Activated CD4-positive, alpha-beta T cell treated with anti-CD3 and anti-CD28 coated beads for 24 hours (primary cell): ENCODE measurements around the gene LIMS2.

Experiments used
- DNase-seq, 2 donors: peaks; one replicate each; pipeline ENCODE4 v3.0.0-alpha.2; 2020; ENCODE audit warnings: low read depth in 2 of 2

The LIMS2 gene

GRCh38 chr2:127634626-127635379 is 40.5 kb downstream of the LIMS2 start:
- no peak for DNase-seq

DNA sequence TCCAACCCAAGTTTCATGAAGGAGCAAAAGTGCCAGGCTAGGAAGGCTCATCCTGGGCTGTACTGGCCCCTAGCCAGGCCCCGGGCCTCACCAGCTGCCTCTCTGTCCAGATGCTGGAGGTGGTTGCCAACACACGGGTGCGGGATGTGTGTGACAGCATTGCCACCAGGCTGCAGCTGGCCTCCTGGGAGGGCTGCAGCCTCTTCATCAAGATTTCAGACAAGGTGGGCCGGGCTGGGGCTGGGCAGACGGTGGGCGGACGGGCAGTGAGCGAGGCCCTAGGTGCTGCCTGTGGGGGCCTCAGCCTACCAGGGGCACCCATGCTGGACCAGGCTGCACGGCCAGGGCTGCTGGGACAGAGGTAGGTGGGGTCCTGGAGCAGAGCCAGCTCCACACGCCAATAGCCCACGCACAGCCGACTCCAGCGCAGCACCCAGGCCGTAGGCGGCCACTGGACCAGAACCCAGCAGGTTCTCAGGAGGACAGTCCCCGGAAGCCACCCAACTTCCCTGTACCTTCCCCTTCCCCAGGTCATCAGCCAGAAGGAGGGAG is 41.2 kb downstream of the LIMS2 start:
- no peak for DNase-seq

DNA sequence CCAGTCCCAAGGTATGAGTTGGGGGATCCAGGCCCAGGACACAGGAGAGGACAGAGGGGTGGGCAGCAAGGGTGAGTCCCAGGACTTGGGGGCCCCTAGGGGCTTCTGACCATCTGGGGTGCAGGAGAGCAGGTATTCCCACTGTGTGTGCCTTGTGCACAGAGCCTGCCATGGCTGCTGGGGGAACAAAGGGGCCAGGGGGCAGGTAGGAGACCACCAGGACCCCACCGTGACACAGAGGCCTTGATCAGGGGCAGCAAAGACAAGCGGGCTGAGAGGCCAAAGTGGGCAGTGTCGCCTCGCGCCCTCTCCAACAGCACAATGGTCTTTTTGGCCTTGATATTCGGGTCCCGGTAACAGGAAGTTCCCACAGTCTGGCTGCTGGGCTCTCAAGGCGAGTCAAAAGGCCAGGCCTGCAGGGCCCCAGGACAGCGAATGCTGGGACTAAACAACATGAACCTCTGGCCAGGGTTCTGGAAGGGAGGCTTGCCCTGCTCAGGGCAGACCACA is 41.7 kb downstream of the LIMS2 start:
- no peak for DNase-seq

GRCh38 chr2:127632592-127633489 is 42.5 kb downstream of the LIMS2 start:
- DNase-seq = no peak

- DNase-seq = no peak
These were observed 43.2 kb downstream of the LIMS2 start for GRCh38 chr2:127631997-127632581.

- DNase-seq = no peak
These were observed 43.8 kb downstream of the LIMS2 start for GRCh38 chr2:127631541-127631996.

DNA sequence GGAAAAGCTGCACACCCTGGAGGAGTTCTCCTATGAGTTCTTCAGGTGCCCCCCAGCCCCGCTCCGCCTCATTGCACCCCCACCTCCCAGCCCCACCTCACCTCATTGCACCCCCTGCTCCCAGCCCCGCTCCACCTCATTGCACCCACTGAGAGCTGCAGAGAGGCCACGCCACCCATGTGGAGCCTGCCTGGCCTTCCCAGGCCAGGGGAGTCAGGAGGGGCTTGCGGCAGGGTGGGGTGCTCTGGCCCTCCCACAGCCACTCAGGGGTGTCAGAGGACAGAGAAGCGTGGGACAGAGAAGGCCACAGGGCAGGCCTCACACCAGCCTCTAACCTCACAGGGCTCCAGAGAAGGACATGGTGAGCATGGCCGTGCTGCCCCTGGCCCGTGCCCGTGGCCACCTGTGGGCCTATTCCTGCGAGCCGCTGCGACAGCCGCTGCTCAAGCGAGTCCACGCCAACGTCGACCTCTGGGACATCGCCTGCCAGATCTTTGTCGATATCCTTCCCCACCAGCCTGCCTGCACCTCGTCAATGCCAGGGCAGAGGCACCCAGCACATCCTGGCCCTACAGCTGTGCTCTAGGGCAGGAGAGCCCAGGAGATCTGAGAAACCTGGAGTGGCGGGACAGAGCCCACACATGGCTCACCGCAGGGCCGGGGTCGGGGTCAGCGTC is 44.3 kb downstream of the LIMS2 start:
- no peak for DNase-seq

DNA sequence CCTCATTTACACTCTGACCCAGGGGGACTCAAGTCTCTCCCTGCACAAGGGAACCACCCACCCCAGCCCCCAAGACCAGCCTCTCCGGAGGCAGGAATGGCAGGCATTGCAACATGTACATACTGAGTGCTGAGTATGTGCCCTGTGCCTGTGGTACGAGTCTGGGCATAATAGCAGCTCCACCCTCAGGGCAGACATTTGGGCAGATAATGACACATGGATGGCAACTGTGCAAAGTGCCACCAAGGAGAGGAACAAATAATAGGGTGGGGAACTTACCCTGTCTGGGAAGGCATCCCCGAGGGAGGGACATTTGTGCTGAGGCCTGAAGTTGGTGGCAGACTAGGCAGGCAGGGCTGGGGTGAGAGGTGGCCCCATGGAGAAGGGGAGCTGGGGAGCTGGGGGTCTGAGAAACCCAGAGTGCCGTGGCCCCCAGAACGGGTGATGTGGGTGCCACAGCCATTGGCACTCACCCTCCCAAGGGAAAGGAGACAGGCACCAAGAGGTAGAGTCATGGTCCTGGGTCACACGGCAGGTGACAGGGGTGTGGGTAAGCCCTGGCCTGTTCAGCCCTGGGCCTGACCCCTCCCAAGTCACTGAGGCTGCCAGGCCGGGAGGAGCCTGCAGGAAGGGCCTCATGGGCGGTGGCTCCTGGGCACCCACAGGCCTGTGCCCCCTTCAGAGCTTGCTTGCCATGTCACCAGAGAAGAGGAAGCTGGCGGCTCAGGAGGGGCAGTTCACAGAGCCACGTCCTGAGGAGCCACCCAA is 45.0 kb downstream of the LIMS2 start:
- DNase-seq = no peak

DNA sequence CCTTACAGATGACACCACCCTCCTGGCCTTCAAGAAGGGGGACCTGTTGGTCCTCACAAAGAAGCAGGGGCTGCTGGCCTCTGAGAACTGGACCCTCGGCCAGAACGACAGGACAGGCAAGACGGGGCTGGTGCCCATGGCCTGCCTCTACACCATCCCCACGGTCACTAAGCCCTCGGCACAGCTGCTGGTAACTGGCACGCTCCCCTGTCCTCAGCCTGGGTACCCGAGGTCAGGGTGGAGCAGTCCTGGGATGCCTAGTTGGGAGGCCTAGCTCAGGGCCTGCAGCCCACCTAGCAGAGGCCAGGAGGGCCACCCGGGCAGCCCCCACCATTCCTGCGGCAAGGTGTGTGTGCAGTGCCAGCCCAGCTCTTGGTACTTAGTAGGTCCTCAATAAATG is 45.7 kb downstream of the LIMS2 start:
- no peak for DNase-seq

DNA sequence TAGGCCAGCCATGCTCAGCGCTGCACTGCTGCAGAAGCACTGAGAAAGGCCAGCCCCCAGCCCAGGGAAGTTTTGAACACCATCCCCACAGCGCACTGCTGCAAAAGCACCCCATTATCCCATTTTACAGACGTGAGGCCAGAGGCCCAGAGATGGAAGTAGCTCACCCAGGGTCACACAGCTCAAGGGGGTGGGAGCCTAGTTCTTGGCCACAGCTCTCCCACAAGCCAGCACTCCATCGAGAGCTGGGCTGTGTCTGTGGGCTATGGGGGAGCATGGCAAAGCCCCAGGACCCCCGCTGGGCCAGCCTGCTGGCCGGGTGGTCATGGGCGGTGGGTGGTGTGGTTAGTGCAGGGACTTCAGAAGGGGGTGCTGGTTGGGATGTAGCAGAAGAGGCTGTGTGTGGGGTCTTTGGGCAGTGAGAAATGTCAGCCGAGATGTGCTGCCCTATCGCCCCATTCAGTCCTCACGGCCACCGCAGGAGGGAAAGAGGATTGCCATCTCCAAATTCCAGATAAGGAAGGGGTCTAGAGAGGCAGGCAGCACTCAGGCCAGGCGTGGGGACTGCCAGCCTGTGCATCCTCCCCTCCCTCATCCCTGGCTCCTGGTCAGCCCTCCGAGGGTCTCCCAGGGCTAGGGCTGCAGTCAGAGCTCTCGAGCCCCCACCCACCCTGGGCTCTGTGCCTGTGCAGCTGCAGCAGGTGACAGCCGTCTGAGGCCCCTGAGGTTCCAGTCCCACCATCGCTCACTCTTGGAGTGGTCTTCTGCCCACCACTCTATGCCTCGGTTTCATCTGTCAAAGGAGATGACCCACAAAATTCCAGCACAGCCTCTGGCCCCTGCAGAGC is 46.3 kb downstream of the LIMS2 start:
- no peak for DNase-seq

DNA sequence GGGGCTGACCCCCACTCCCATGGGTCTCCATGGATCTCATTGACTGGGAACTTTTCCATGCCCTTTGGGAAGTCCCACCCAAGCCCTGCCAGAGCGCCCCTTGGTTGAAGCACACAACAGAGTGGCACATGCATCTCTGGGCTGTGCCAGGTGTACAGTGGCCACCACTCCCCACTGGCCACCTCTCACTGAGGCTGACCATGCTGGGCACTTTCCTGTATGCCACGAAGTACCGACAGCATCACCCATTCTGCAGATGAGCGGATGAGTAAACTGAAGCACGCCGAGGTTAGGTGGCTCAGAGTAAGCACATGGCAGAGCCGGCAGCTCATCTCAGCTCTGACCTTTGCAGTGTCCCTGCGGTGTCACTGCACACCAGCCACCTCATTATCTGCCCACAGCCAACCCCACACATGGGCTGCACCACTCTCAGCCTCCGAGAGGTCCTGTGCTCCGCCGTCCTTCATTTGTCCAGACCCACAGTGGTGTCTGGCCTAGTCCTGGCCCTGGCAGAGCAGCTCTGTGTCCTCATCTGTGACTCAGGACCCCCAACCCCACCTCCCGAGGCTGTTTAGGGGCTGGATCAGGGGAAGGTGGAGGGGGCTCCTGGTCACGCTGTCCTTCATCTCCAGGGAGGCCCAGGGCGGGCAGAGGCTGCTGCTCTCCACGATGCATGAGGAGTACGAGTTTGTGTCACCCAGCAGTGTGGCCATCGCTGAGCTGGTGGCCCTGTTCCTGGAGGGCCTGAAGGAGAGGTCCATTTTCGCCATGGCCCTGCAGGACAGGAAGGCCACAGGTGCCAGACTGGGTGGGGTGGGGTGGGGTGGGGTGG is 47.4 kb downstream of the LIMS2 start:
- no peak for DNase-seq

DNA sequence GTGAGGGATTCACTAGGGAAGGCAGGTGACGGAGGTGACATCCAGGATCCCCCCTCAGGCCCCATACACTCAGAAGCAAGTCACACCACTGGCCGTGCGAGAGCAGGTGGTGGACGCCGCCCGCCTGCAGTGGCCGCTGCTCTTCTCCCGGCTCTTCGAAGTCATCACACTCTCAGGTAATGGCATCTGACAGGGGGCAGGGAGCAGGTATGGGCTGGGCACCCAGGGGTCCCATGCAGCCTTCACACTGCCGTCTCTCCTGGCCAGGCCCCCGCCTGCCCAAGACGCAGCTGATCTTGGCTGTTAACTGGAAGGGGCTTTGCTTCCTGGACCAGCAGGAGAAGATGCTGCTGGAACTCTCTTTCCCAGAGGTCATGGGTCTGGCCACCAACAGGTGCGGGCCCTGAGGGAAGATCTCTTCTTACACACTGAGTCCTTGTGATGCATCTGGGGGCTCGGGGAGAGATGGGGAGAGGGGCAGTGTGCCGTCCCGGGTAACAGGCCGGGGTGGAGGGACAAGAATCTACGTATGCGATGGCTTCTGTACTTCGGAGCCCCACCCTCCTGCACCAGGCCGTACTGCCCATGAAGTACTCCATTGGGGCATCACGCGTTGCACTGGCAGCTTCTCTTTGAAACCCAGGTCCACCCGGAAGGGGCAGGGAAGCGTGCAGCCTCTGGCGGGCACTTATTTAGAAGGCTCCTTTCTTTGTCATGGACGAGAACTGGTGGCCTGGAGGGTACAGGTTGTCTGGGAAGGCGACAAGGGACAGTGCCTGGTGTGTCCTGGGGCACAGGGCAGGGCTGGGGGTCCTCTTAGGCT is 48.2 kb downstream of the LIMS2 start:
- no peak for DNase-seq

GRCh38 chr2:127626175-127626574 is 49.2 kb downstream of the LIMS2 start:
- DNase-seq = no peak

- DNase-seq = no peak
These were observed 49.8 kb downstream of the LIMS2 start for GRCh38 chr2:127625572-127625951.

- no peak for DNase-seq
These were observed 50.4 kb downstream of the LIMS2 start for GRCh38 chr2:127624756-127625571.

DNA sequence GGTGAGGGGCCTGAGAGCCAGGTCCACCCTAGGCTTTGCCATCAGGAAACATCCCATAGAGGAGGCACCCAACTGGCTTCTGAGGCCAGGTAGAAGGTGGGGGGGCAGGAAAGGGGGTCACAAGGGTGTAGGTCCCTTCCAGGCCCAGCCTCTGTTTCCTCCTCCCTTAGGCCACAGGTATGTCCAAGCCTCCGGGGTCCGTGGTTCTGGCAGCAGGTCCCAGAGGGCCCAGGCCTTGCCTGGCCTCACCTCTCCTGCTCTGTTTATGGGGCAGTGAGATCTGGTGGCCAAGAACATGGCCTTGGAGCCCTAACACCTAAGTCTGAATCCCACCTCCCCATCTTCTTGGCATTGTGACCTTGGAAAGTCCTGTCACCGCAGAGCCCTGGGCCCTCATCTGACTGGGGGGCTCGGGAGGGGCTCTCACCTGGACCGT is 51.0 kb downstream of the LIMS2 start:
- DNase-seq = no peak
